Measurements from ENCODE around the gene ZNF497.

The ZNF497 gene

DNA sequence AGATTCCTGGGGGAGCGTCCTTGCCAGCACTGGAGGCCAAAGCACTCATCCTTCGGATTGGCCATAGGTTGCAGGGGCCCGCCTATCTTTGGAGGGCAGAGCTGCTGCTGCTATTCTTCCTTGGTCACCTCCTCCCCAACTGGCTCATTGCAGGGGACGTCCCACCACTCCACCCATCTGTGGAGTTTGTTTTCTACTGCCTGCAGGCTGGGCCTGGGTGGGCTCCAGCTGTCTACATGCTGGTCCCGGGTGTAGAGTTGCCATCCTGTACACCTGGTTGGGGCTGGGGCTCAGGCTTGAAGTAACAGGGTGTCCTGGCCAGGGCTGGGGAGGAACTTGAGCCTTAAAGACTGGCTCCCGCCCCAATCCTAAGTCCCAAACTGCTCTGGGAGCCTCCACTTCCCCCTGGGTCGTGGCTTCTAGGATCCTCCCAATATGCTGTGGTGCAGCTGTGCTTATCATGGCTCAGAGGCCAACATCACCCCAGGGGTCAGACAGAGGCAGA is 35.0 kb upstream of the ZNF497 start:
- TF ChIP-seq, protein P1, sequence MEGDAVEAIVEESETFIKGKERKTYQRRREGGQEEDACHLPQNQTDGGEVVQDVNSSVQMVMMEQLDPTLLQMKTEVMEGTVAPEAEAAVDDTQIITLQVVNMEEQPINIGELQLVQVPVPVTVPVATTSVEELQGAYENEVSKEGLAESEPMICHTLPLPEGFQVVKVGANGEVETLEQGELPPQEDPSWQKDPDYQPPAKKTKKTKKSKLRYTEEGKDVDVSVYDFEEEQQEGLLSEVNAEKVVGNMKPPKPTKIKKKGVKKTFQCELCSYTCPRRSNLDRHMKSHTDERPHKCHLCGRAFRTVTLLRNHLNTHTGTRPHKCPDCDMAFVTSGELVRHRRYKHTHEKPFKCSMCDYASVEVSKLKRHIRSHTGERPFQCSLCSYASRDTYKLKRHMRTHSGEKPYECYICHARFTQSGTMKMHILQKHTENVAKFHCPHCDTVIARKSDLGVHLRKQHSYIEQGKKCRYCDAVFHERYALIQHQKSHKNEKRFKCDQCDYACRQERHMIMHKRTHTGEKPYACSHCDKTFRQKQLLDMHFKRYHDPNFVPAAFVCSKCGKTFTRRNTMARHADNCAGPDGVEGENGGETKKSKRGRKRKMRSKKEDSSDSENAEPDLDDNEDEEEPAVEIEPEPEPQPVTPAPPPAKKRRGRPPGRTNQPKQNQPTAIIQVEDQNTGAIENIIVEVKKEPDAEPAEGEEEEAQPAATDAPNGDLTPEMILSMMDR (IDR thresholded peaks at IDR 0.05; ENCODE audit: insufficient read depth, low read depth, low read length, missing control alignments) = no peak
- no peak overlapping the region for H3K4me3 ChIP-seq (ENCODE audit: low read length)
- no peak for DNase-seq (ENCODE audit: low read depth)

DNA sequence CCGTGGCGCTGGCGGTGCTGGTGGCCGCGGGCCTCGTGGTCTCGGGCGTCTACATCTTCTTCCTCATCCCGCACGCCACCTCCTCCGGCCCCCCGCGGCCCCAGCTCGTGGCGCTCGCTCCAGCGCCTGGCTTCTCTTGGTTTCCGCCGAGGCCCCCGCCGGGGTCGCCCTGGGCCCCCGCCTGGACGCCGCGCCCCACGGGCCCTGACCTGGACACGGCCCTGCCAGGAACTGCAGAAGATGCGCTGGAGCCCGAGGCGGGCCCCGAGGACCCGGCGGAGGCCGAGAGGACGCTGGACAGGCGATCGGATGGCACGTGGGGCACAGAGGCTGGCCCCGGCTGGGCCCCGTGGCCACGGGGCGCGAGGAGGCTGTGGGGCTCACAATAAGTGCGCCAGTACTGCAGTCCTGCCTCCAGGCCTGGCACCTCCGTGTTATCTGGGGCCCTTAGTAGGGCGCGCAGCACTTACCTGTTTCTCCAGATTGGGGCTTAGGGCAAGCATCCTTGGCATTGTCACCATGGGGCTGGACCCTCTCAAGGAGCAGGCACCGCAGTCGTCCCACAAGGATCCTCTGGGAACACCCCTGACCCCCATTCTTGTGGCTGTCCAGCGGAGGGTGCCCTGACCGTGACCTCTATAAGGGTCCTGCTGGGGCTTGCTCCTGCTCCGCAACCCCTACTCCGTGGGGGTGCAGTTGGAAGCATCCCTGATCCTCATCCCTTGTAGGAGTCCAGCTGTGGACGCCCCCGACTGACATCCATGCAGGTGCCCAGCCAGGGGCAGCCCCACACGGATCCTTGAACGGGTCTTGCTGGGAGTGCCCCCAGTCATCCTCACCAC is 34.4 kb upstream of the ZNF497 start:
- TF ChIP-seq, protein P1 (IDR thresholded peaks at IDR 0.05; ENCODE audit: insufficient read depth, low read depth, low read length, missing control alignments) = no peak
- peak overlapping the region; percentile 14 for H3K4me3 ChIP-seq (ENCODE audit: low read length)
- no peak for DNase-seq (ENCODE audit: low read depth)

DNA sequence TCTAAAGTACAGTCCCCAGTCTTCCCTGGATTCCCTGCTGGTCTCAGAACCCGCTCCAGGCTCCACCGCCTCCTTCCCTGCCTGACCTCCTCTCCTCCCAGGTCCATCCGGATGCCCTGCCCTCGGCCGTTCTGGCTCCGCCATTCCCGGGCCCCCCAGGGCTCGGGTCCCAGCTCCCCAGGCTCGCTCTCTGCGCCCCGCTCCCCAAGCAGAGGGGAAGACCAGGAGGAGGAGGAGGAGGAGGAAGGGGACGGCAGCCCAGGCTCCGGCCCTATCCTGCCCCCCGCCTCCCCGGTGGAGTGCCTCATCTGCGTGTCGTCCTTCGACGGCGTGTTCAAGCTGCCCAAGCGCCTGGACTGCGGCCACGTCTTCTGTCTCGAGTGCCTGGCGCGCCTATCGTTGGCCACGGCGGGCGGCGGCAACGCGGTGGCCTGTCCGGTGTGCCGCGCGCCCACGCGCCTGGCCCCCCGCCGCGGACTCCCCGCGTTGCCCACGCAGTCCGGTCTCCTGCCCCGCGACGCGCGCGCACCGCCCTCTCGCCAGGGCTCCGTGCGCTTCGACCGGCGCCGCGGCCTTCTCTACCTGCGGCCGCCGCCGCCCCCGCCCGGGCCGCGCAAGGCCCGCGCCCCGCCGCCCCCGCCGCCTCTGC is 33.6 kb upstream of the ZNF497 start:
- peak overlapping the region; percentile 69 for H3K4me3 ChIP-seq (ENCODE audit: low read length)
- DNase-seq (ENCODE audit: low read depth) = no peak
- TF ChIP-seq, protein P1 (IDR thresholded peaks at IDR 0.05; ENCODE audit: insufficient read depth, low read depth, low read length, missing control alignments) = no peak

DNA sequence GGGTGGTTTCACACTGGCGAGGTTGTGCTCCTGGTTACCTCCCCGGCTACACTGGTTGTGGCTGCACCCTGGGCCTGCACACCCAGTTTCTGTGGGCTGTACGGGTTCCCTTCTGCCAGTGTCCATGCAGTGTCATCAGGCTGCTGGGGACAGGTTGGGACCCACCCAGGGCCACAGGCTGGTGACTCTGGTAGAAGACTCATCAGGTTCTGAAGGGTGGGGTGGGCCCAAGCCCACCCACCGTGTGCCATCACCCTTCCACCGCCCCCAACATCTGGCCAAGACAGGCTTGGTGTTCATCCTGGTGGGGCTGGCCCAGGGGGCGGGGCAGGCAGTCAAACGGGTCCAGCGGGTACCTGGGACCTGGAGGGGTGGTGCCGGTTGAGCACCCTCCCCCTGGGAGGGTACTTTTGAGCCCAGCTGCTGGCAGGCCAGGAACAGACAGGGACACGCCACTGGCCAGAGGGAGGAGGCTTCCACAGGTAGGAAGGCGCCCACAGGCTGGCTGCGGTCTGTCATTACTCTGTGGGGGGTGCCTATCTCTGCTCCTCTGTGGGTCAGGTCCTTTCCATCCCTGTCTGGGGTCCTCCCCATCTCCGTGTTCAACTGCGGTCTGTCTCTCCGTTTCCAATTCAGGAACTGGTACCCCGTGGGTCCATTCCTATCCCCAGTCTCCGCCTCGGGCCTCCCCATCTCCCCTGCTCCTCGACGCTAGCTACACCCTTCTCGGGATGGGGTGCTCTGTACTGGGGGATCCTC is 32.8 kb upstream of the ZNF497 start, which contains the start of gene RNF225:
RNF225 (plus strand) TSS at position 437 of the 759 bp plus-strand sequence. CDS start 434 bp downstream, outside the sequence.
- TF ChIP-seq, protein P1 (IDR thresholded peaks at IDR 0.05; ENCODE audit: insufficient read depth, low read depth, low read length, missing control alignments) = no peak
- peak within 1 kb of the TSS; percentile 69 for H3K4me3 ChIP-seq (ENCODE audit: low read length)
- peak; percentile 94 for DNase-seq (ENCODE audit: low read depth)

DNA sequence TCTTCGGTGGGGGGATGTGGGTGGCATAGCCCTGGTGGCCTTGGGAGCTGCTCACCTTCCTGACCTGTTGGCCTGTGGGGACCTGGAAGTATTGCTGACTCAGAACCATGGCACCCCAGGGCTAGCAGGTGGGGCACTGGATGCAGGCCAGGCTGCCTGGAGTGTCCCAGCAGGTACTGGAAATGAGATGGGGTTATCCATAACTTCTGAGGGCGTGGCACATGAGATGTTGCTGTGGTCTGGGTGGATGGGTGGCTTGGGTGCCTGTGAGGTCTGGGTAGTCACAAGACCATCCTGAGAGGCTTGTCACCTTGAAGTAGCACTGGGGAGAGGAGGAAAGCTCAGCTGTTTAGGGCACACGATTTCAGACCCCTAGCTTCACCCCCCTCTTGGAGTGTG is 32.3 kb upstream of the ZNF497 start:
- H3K4me3 ChIP-seq (ENCODE audit: low read length) = no peak overlapping the region
- peak; percentile 54 for DNase-seq (ENCODE audit: low read depth)
- TF ChIP-seq, protein P1 (IDR thresholded peaks at IDR 0.05; ENCODE audit: insufficient read depth, low read depth, low read length, missing control alignments) = no peak

DNA sequence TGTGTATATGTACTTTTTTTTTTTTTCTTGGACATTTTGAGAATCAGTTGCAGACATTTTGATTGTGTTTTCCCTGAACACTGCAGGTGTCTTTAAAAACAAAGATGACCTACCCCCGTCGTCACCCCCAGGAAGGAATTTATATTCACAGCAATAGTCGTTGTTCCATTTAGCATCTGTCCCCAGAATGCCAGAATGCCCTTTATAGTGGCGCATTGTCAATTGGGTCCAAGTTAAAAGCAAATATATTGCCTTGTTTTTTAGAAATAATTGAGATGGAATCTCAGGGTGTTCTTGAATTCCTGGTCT is 31.1 kb upstream of the ZNF497 start:
- no peak for DNase-seq (ENCODE audit: low read depth)
- TF ChIP-seq, protein P1 (IDR thresholded peaks at IDR 0.05; ENCODE audit: insufficient read depth, low read depth, low read length, missing control alignments) = no peak
- H3K4me3 ChIP-seq (ENCODE audit: low read length) = no peak overlapping the region
